Stimulated activated CD4-positive, alpha-beta T cell treated with anti-CD3 and anti-CD28 coated beads, Interleukin-1b, Interleukin-23, amount 100 ng/mL, for 1 hour (primary cell): Measurements from ENCODE around the gene TACC2.
"Not testable (repeated sequence)": the region's sequence is repeated elsewhere in the genome, so short reads cannot be mapped to it uniquely, and the experiment has no call there.

ENCODE experiments used
- DNase-seq, 2 donors: peaks; one replicate each; pipeline ENCODE4 v3.0.0-alpha.2; 2020; ENCODE audit warnings: low read depth in 2 of 2

Gene TACC2

DNA sequence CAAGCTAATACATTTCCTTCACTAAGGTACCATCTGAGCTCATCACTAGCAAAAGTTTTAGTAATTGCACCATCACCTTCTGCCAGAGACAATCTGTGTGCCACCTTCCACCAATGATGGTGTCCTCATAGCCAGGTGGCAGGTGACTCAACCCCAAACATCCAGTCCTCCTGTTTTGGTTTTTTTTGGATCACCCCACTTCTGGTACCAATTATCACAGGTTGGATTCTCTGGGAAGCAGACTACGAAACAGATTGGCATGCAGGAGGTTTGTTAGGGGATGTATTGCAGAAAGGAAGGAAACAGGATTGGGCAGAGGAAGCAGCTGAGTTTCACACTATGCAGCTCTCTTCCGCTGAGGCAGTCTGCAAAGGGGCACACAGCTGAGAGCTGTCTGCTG is 4.5 kb upstream of the TACC2 start:
- DNase-seq, result no peak

DNA sequence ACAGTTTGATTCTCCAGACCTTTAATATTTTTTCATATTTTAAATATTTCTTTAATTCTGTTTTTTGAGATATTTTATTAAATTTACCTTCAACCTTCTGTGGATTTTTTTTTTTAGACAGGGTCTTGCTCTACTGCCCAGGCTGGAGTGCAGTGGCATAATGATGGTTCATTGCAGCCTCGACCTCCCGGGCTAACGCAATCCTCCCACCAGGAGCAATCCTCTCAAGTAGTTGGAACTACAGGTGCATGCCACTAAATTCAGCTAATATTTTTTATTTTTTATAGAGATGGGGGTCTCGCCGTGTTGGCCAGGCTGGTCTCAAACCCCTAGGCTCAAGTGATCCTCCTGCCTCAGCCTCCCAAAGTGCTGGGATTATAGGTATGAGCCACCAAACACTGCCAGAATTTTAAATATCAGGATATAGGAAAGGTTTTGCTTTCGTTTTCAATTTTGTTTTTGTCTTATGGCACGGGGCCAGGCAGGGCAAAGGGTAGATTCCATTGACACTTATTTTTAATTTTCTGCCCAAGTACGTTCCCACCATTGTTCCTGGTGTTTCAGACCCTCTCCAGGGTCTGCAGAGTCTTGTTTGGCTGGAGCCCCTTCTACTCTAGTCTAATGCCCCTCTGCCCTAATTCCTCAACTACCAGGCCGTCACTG is 1.2 kb downstream of the TACC2 start:
- no peak for DNase-seq

DNA sequence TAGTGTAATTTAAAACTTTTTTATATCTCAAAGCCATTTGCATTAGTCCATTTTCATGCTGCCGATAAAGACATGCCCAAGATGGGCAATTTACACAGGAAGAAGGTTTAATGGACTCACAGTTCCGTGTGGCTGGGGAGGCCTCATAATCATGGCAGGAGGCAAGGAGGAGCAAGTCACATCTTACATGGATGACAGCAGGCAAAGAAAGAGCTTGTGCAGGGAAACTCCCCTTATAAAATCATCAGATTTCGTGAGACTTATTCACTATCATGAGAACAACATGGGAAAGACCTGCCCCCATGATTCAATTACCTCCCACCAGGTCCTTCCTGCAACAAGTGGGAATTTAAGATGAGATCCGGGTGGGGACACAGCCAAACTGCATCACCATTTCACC is 2.8 kb downstream of the TACC2 start:
- DNase-seq, result not testable (repeated sequence)

DNA sequence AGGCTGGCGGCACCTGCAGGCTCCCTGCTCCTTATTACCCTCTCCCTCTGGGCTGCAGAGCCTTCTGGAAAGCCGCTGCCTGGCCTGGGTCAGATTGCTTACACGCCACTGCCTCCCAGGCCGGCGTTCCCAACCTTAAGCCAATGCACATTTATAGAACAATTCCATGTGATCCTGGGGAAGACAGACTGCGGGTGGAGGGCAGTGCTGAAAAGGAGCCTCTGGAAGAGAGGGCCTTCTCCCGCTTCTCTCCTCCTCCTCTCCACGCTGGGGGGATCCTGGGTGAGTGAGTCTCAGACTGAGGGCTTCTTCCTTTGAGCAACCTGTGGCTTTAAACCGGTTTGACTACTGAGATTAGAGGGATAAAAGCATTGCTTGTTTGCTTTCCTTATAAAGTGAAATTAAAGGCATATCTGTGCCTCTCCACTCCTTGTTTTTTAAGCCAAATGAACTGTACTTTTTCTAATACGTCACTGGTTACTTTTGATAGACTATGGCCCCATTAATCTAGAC is 5.5 kb downstream of the TACC2 start:
- DNase-seq, result no peak

DNA sequence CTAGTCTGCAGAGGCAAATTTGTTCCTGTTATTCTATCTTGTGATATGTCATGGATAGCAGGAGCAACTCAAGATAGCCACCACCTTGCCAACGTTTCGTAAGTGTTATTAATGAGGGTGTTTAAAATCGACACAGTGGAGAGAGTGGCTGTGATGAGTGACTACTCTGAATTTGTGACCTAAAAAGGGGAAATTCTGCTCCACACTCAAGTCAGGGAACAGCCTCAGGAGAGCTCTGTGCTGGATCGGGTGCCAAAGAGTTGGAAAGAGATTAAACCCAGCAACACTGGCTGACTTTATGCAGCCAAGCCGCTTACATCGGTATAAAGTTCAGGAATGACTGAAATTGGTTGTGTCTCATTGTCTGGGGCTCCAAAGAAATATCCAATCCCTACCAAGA is 9.5 kb downstream of the TACC2 start:
- DNase-seq, result no peak

DNA sequence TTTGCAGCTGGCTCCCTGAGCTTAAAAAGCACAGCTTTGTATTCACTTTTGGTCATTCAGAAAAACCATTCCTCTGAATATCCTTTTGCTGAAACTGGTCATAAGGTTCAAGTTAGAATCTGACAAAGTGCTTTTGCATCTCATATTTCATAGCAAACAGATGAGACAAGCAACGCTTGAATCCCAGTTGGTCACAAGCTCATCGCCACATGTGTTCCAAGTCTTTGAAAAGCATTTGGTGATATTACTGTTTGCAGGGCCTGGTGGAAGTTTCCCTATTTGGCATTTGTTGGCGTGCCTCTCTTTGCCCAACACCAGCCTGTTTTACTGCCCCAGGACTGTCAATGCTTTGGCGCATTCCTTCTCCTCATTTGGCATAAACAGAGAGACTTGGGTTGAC is 10.3 kb downstream of the TACC2 start:
- DNase-seq, result no peak

DNA sequence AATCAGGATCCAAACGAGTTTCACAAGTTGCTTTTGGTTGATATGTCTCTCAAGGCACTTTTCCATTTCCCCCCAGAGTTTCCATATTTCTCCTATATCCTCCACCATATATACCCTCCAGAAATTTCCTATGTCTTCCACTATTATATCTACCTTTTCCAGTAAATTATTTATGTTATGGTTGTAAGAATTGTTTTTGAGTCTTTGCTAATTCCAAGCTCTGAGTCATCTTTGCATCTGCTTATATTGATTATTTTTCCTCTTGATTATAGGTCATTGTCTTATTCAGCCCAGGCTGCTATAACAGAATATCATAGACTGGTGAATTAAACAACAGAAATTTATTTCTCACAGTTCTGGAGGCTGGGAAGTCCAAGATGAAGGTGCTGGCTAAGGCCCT is 12.7 kb downstream of the TACC2 start:
- DNase-seq, result no peak

DNA sequence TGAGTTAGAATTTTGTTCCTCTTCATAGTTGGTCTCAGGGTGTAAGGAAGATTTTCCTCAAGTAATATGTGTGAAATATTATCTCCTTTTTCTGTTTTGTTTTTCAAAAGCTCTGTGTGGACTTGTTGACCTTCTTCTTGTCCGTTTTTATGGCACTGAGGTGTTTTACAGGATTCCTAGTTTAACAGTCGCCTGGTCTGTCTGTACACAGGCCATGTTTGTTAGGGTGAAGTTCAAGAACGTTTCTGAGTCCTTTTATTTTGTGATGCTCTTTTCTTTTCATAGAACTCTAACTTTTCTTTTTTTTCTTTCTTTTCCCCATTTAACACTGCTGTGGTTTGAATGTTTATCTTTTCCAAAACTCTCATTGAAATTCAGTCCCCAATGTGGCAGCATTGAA is 18.5 kb downstream of the TACC2 start:
- DNase-seq, result no peak

DNA sequence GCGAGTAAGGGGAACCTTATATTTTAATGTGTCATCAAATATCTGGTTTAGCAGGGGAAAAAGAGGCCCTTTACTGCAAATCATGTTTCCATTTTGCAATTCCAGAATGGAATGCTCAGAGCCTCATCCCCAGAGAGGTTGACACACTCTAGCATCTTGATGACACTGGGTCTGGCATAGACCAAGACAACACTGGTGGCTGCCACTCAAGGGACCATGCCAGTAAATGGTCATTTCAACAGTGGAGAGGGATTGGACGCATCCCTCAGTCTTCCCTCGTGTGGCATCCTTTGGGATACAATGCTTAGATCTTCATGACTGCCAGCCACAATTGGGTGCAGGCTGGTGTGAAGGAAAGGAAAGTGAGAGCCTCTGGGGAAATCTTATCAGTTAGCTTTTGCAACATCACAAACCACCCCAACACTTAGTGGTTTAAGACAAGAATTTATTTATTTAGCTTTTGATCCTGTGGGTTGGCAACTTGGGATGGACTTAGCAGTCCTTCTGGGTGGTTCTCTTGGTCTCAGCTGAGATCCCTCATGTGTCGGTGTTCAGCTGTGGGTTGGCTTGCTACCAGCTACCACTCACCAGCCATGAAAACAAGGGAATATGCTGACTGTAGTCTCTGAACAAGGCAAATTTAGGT is 21.6 kb downstream of the TACC2 start:
- no peak for DNase-seq

DNA sequence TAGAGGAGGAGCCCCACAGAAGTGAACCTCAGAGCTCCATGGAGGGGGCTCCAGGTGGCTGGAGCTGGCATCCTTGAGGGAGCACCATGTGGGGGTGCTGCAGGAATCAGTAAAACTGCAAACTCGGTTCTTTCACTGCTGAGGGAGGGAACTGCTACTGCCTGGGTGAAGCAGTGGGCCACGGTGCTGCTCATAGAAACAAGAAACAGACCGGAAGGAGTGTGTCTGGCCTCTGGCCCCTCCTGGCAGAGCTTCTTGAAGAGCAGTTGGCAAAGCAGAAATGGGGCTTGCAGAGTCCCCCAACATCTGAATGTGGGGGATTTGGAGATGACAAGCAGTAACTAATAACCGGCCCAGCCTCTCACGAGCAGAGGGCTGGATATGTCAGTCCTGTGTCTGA is 23.8 kb downstream of the TACC2 start:
- no peak for DNase-seq

DNA sequence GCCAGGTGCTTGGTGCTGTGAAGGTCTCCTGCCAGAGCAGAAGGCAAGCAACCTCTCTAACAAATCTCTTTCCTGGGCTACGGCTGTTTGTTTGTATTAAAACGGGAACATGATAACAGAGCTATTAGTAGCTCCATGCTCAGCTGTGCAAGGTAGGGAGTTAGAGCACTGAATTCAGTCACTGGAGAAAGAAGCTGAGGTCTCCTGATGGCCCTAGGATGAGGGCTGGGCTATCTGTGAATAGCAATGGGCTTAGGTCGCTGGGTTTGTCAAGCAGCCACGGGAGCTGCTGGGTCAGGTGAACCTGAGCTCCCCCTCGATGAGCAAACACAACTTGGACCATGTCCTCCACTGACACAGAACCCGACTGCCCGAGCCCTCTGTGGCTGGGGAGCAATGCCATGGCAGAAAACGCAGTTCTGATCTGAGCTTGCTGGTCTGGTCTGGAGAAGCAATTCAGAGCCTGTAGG is 24.4 kb downstream of the TACC2 start:
- no peak for DNase-seq

DNA sequence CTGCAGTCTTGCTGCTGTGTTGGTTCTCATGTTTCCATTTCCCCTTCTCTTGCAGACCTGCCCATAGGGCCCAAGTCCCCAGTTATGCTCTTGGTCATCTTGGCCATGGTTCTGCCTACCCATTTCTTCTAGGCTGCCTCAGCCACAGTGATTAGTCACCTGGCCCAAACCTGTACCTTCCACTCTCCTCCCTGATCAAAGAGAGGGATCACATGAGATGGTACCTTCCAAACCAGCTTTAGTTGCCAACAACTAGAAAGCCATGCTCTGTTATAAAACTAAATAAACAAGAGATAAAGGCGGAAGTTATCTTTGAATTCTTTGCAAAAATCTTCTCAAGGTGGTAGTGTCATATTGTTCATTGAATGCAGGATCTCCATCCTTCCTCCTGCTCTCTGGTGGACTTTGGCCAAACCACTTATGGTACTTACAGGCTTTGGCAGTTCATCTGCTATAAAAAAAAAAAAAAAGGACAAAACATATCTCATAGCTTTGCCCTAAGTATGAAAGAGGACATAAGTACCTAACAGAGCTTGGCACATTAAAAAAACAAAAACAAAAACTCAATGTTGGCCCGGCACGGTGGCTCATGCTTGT is 25.8 kb downstream of the TACC2 start:
- no peak for DNase-seq

DNA sequence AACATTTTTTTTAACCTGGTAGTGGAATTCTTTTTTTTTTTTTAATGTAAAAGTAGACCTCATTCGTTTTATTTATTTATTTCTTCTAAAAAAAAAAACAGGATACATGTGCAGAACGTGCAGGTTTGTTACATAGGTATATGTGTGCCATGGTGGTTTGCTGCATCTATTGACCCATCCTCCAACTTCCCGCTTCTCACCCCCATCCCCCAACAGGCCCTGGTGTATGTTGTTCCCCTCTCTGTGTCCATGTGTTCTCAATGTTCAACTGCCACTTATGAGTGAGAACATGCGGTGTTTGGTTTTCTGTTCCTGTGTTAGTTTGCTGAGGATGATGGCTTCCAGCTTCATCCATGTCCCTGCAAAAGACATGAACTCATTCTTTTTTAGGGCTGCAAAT is 29.0 kb downstream of the TACC2 start:
- DNase-seq, result not testable (repeated sequence)

DNA sequence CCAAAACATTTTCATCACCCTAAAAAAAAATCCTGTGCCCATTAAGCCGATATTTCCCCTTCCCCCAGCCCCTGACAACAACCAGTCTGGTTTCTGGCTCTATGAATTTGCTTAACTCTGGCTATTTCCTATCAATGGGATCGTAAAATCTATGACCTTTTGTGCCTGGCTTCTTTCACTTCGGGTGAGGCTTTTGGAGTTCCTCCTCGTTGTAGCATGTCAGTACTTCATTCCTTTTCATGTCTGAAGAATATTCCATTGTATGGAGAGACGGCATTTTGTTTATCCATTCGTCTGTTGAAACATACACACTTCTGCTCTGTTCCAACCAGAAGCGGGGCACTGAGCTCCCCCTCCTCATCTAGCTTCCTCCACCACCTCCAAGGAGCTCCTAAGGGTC is 29.5 kb downstream of the TACC2 start:
- DNase-seq, result no peak

DNA sequence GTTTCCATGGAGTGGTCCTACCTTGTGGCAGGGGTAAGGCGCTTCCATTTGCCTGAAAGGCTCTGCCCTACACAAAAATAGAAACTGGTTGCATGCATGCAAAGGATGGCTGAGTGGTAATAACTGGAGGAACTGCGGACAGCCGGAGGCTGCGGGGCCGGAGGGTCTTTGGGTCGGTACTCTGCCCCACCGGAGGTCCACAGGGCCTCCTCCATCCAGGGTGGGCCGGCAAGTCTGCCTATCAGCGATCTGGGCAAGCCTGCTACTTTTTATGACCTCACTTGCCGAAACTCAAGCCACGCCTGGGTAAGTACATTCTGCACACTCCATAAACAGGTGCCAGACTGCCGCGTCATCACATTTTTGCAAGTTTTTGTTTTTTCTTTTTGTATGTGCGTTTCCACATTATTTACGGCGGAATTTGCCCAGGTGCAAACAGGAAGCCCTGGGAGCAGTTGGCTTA is 30.0 kb downstream of the TACC2 start:
- no peak for DNase-seq

DNA sequence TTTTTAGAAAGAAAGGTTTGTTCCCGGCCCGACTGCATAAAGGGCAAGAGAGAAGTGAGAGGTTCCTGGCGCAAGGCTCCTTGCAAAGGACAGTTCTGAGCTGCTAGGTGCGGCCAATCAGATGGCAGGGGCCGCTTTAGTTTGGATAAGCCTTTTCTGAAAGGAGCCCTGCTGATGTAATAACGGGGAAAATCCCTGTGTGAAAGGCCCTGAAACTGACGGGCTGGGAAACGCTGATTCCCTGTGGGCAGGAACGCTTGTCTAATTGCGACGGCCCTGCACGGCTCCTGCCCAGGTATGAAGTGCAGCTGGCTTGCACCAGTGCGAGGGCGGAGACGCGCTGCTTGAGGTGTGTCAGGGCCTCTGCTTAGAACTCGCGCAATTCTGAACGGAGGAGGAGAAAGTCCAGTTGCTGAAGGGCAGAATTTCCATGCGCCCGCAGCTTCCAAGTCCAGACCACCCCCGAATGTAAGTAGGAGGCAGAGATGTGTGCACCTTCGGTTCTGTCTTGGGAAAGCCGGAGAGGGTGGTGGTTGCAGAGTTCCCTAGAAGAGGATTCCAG is 30.5 kb downstream of the TACC2 start:
- DNase-seq, result no peak

DNA sequence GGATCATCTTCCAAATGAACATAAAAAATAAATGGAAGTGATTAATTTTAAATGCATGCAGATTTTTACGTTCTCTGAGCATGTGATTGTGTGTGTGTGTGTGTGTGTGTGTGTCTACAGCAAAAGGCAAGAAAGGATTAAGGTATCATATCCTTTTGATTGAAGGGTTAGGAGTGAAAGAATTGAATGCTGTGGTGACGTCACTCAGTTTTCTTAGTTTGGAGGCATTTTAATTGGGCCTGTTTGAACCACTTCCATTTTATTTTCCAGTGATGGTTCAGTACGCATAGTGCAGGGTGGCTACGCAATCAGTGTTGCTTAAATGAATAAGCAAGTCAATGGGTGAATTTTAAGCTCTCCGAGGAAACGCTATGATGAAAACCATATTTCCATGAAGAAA is 31.3 kb downstream of the TACC2 start:
- DNase-seq, result no peak

DNA sequence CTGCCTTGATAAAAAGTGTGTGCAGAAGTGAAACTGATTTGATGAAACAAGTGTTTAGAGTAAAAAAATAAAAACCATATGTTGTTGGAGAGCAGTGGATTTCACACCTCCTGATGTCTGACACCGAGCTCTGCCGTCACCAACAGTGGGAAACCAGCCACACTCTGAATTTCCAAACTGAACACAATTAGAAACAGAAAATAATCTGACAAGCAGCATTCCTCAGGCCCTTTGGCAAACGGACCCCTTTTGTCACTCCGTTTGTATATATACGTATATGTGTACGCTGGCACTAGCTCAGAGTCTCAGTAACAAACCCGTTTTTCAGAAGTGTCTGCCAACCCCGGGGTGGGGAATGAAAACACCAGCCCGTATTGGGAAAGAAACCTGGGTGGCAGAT is 32.4 kb downstream of the TACC2 start:
- DNase-seq, result no peak

DNA sequence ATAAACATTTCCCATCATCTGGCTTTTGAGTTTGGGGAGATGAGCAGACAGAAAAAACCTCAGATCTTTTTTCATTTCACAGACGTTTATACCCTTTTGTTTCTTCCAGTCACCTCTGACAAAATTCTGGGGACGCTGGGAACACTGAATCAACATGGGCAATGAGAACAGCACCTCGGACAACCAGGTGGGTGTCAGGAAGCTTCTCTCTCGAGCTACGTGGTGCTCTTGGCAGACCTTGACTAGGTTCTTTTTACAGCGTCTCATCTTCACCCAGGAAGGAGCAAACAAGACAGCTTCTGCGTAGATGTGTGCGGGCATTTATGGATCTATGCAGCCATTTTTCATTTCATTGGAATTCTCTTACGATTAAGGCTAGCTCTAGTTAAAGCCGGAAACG is 32.9 kb downstream of the TACC2 start:
- no peak for DNase-seq

DNA sequence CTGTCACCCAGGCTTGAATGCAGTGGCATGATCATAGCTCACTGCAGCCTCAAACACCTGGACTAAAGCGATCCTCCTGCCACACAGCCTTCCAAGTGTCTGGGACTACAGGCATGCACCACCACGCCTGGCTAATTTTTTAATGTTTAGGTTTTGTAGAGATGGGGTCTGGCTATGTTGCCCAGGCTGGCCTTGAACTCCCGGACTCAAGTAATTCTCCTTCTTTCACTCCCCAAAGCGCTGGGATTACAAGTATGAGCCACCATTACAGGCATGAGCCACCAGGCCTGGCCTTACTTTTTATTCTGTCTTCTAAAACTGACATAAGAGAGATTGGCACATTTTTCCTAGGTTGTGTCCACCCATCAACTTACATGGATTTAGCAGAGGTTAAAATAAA is 33.3 kb downstream of the TACC2 start:
- no peak for DNase-seq

DNA sequence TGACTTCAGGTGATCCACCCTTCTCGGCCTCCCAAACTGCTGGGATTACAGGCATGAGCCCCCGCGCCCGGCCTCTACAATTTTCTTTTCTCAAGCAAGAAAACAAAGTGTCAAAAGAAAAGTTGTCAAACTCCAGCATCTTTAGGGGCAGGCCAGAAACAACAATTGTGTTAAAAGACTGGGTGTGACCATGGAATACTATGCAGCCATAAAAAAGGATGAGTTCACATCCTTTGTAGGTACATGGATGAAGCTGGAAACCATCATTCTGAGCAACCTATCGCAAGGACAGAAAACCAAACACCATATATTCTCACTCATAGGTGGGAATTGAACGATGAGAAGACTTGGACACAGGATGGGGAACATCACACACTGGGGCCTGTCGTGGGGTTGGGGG is 34.3 kb downstream of the TACC2 start:
- not testable (repeated sequence) for DNase-seq

DNA sequence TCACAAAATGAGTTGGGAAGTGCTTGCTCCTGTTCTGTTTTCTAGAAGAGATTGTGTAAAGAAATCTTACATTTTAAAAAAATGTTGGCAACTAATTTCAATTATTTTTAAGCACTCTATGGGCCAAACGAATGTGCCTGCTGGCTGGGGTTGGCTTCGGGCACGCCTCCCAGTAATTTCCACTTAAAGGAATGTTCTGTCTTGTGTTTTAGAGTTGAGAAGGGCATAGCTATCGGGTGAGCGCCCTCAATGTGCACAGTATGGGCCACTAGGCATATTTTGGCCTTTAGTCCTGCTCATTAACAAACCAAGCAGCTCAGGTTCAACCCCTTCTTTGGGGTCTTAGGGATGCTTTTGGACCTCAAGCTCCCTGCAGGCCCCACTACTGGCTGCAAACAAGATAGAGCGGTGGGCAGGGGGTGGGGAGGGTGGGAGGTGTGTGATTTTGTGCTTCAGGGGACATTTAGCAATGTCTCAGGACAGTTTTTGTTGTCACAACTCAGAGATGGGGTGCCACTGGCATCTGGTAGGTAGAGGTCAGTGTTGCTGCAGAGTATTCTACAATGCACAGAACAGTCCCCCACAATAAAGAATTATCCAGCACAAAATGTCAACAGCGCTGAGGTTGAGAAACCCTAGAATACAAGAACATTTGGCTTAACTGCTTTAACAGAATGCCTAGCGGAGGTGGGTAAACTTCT is 40.7 kb downstream of the TACC2 start:
- no peak for DNase-seq
